CD4-positive, alpha-beta T cell (primary cell): ENCODE results near the gene SLC47A2. TPM values are rescaled to one million over a fixed set of nuclear protein-coding genes. Genes with fewer than 3 reads are reported as not detected.

Source experiments
- ATAC-seq: fragments of 200-7000 bp; cut with Tn5 transposase; one replicate; pipeline ENCODE4 v1.10.0; 2022; ENCODE audit warnings: mild to moderate bottlenecking; ENCODE audit not compliant: poor library complexity
- CTCF ChIA-PET: fragments of 350-600 bp; sonication (Branson Sonifier 250); formaldehyde crosslinking; loops from one replicate; lab custom pipeline; 2021; ENCODE audit warnings: antibody characterized with exemption, inconsistent platforms; lab: Charles Lee
- POLR2A ChIA-PET: fragments of 350-600 bp; sonication (Branson Sonifier 250); formaldehyde crosslinking; loops from one replicate; lab custom pipeline; 2021; ENCODE audit warnings: antibody characterized with exemption, inconsistent platforms; lab: Charles Lee
- DNase-seq, 14 experiments: peaks; one replicate each; pipeline ENCODE4 v3.0.0-alpha.2; 2013 to 2020; ENCODE audit warnings: mixed read lengths in 2 of 14
- H3K27ac ChIP-seq, 2 donors: one replicate each; pipeline versions ENCODE4 v1.5.1 to v1.7.0; 2013; ENCODE audit warnings: low read length in 2 of 2, low read depth in 1 of 2, mild to moderate bottlenecking in 1 of 2
- H3K27me3 ChIP-seq, 2 experiments: 1 replicate in 1 of 2; 2 replicates in 1 of 2; pipeline versions ENCODE4 v1.6.1 to v1.7.0; 2013; ENCODE audit warnings: low read length in 2 of 2, control low read depth in 1 of 2, mild to moderate bottlenecking in 1 of 2, moderate library complexity in 1 of 2; ENCODE audit not compliant: insufficient read depth in 2 of 2, control insufficient read depth in 1 of 2
- H3K36me3 ChIP-seq: one replicate; pipeline ENCODE4 v1.6.1; 2013; ENCODE audit warnings: low read length, control low read depth; ENCODE audit not compliant: insufficient read depth
- H3K4me1 ChIP-seq: one replicate; pipeline ENCODE4 v1.6.1; 2013; ENCODE audit warnings: low read length, control low read depth; ENCODE audit not compliant: insufficient read depth
- H3K4me3 ChIP-seq: one replicate; pipeline ENCODE4 v1.5.1; 2013; ENCODE audit warnings: mild to moderate bottlenecking, low read length, moderate library complexity
- H3K9me3 ChIP-seq, 2 experiments: 1 replicate in 1 of 2; 2 replicates in 1 of 2; pipeline versions ENCODE4 v1.6.1 to v1.7.0; 2013; ENCODE audit warnings: low read length in 2 of 2, mild to moderate bottlenecking in 2 of 2, control low read depth in 1 of 2, moderate library complexity in 1 of 2; ENCODE audit not compliant: control insufficient read depth in 1 of 2, insufficient read depth in 1 of 2
- H3K27ac Mint-ChIP-seq: one replicate; pipeline ENCODE4 v1.8.0; 2020; ENCODE audit warnings: mixed read lengths
- H3K27me3 Mint-ChIP-seq: one replicate; pipeline ENCODE4 v1.8.0; 2021; ENCODE audit warnings: mixed read lengths
- H3K36me3 Mint-ChIP-seq: one replicate; pipeline ENCODE4 v1.8.0; 2021; ENCODE audit warnings: low read depth, mixed read lengths
- H3K4me1 Mint-ChIP-seq: one replicate; pipeline ENCODE4 v1.8.0; 2021; ENCODE audit warnings: low read depth, mixed read lengths
- H3K4me3 Mint-ChIP-seq: one replicate; pipeline ENCODE4 v1.8.0; 2020; ENCODE audit warnings: mild to moderate bottlenecking, mixed read lengths
- H3K9me3 Mint-ChIP-seq: one replicate; pipeline ENCODE4 v1.8.0; 2020; ENCODE audit warnings: mixed read lengths
- intact Hi-C, 2 experiments: fragments of 100-400 bp; cut with DNase I in 1 of 2; cut with micrococcal nuclease in 1 of 2; formaldehyde crosslinking; loops; one replicate each; pipeline versions ENCODE4 v1.15.1 to v1.9.0; 2023 to 2025; cut with DNase I, micrococcal nuclease
- total RNA-seq, 174 experiments: library from RNA in 2 of 174; stranded (reverse) in 2 of 174; gene quantifications; one replicate each; pipeline ENCODE4 v1.2.3 and lab custom pipeline; 2021 to 2026
- TF ChIP-seq, protein P1 (sequence below): fragments of 200-600 bp; IDR thresholded peaks from one replicate; pipeline ENCODE4 v1.8.0; 2022; ENCODE audit warnings: antibody characterized with exemption, mild to moderate bottlenecking

SLC47A2 gene
- total RNA-seq, 2 experiments from 2014 or later: not detected

- ChIA-PET CTCF (no interaction called here), POLR2A (no interaction called here)
- no peaks in the 10 kb centered on the region for H3K36me3 ChIP-seq
- no peak overlapping the region for H3K27ac Mint-ChIP-seq
- H3K4me3 Mint-ChIP-seq: no peak overlapping the region
- peaks cover 23% of the 10 kb centered on the region for H3K4me1 Mint-ChIP-seq
- H3K27ac ChIP-seq: no peak overlapping the region
- H3K27me3 ChIP-seq: no peaks in the 10 kb centered on the region
- H3K4me1 ChIP-seq: peaks cover 16% of the 10 kb centered on the region
- H3K9me3 ChIP-seq: no peaks in the 10 kb centered on the region
- H3K9me3 Mint-ChIP-seq: no peaks in the 10 kb centered on the region
- TF ChIP-seq, protein P1, sequence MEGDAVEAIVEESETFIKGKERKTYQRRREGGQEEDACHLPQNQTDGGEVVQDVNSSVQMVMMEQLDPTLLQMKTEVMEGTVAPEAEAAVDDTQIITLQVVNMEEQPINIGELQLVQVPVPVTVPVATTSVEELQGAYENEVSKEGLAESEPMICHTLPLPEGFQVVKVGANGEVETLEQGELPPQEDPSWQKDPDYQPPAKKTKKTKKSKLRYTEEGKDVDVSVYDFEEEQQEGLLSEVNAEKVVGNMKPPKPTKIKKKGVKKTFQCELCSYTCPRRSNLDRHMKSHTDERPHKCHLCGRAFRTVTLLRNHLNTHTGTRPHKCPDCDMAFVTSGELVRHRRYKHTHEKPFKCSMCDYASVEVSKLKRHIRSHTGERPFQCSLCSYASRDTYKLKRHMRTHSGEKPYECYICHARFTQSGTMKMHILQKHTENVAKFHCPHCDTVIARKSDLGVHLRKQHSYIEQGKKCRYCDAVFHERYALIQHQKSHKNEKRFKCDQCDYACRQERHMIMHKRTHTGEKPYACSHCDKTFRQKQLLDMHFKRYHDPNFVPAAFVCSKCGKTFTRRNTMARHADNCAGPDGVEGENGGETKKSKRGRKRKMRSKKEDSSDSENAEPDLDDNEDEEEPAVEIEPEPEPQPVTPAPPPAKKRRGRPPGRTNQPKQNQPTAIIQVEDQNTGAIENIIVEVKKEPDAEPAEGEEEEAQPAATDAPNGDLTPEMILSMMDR: no peak
- intact Hi-C loops: loop anchor here (5.0 kb wide), 5 partner anchors 118 to 282 kb away; partner anchors contain the start of genes B9D1 (in 1 of the 2) and MAPK7 (in 1 of the 2)
- no peaks in the 10 kb centered on the region for H3K36me3 Mint-ChIP-seq
- no peak for ATAC-seq
- DNase-seq: no peak
- H3K4me3 ChIP-seq: no peak overlapping the region
- peaks cover under 1% of the 10 kb centered on the region for H3K27me3 Mint-ChIP-seq
Observed at GRCh38 chr17:19644493-19645210, 71.7 kb downstream of the SLC47A2 start.

DNA sequence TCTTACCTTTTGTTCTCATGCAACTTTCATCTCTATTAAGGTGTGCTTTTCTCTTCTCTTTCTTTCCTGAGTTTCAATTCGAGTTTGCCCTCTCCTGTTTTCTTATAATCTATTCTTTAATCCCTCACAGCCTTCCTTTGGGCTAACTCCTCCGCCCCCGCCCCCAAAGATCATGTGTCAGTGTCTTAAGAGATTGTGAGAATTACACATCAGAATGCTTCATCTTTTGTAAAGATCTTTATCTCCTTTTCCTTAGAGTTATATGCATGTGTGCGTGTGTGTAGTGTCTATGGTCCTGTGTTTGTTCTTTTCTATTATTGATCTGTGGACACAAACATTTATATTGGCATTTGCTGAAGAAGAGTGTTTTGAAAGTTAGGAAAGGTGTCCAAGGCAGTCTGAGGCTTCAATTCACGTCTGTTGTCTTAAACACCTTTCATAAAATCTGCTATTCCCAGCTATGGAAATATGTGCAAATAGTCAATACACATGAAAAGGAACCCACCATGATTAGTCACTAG lies 74.0 kb downstream of the SLC47A2 start:
- Mint-ChIP-seq H3K27me3 (peaks cover 14% of the 10 kb centered on the region), H3K4me3 (no peak overlapping the region), H3K36me3 (no peaks in the 10 kb centered on the region), H3K4me1 (peaks cover 5% of the 10 kb centered on the region), H3K27ac (no peak overlapping the region), H3K9me3 (no peaks in the 10 kb centered on the region)
- Histone ChIP-seq H3K36me3 (no peaks in the 10 kb centered on the region), H3K9me3 (peaks cover 0 to 3% of the 10 kb centered on the region in 2 experiments), H3K27ac (no peak overlapping the region), H3K4me3 (no peak overlapping the region), H3K4me1 (peaks cover 3% of the 10 kb centered on the region), H3K27me3 (no peaks in the 10 kb centered on the region)
- POLR2A ChIA-PET: interaction anchor here (1.5 kb wide), 1 partner anchor 12 kb away, joined by 4 read pairs; no protein-coding TSS in a partner anchor
- ATAC-seq (no peak), DNase-seq (no peak)
- intact Hi-C loops: no loop called here
- CTCF ChIA-PET: no interaction called here
- TF ChIP-seq, protein P1: no peak

DNA sequence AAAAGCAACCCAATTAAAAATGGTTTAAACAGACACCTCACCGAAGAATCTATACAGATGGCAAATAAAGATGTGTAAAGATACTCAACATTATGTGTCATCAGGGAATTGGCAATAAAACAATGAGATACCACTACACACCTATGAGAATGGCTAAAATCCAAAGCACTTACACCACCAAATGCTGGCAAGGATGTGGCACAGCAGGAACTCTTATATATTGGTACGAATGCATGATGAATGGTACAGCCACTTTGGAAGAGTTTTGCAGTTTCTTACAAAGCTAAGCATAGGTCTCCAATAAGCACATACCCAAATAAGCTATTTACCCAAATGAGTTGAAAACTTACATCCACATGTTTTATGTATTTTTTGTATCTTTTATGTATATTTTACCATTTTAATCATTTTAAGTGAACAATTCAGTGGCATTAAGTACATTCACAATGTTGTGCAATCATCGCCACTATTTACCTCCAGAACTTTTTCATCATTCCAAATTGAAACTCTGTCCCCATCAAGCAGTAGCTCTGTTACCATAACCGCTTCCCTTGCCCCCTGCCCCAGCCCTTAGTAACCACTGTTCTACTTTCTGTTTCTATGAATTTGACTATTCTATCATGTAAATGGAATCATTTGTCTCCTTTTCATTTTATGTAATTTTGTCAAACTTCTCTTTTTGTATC lies 74.6 kb downstream of the SLC47A2 start:
- no peak overlapping the region for H3K4me3 ChIP-seq
- CTCF ChIA-PET: no interaction called here

More for the DNA sequence above, 74.6 kb downstream of the SLC47A2 start:
- Histone ChIP-seq H3K27me3 (no peaks in the 10 kb centered on the region), H3K27ac (no peak overlapping the region), H3K9me3 (peaks cover 0 to 3% of the 10 kb centered on the region in 2 experiments), H3K36me3 (no peaks in the 10 kb centered on the region), H3K4me1 (no peaks in the 10 kb centered on the region)
- no peaks in the 10 kb centered on the region for H3K9me3 Mint-ChIP-seq
- TF ChIP-seq, protein P1: no peak
- H3K27ac Mint-ChIP-seq: no peak overlapping the region
- peaks cover 20% of the 10 kb centered on the region for H3K27me3 Mint-ChIP-seq
- POLR2A ChIA-PET: interaction anchor here (1.5 kb wide), 1 partner anchor 13 kb away, joined by 4 read pairs; no protein-coding TSS in a partner anchor
- intact Hi-C loops: no loop called here
- H3K36me3 Mint-ChIP-seq: no peaks in the 10 kb centered on the region
- DNase-seq (no peak), ATAC-seq (no peak)
- no peaks in the 10 kb centered on the region for H3K4me1 Mint-ChIP-seq
- H3K4me3 Mint-ChIP-seq: no peak overlapping the region
